K562 (cell line): Measurements from ENCODE around the gene ST6GALNAC6. TPM values are rescaled to one million over a fixed set of nuclear protein-coding genes. Genes with fewer than 3 reads are reported as not detected.

ENCODE experiments used
- E2F6 ChIP-seq, 2 experiments: IDR thresholded peaks; 2 replicates each; pipeline ENCODE4 v1.6.1; 2011; ENCODE audit warnings: borderline replicate concordance in 1 of 2, control low read depth in 1 of 2, low read depth in 1 of 2, low read length in 1 of 2, mild to moderate bottlenecking in 1 of 2, mixed read lengths in 1 of 2, moderate library complexity in 1 of 2; ENCODE audit not compliant: insufficient read depth in 1 of 2, insufficient read length in 1 of 2, poor library complexity in 1 of 2, severe bottlenecking in 1 of 2; ENCODE audit errors: extremely low read depth in 1 of 2
- GATAD2B ChIP-seq: fragments of 450-650 bp; IDR thresholded peaks from 2 replicates; pipeline ENCODE4 v1.6.1; 2017; ENCODE audit warnings: mild to moderate bottlenecking, borderline replicate concordance
- UBTF ChIP-seq, 2 experiments: IDR thresholded peaks; 2 replicates each; pipeline ENCODE4 v1.6.1; 2012; ENCODE audit warnings: improper control_type of control experiment in 2 of 2, low read depth in 2 of 2, low read length in 2 of 2, borderline replicate concordance in 1 of 2
- polyA plus RNA-seq, 8 experiments: library from polyadenylated mRNA; depleted of rRNA in 4 of 8; stranded (reverse) in 5 of 8; unstranded in 3 of 8; fragments of >200 nt; fragmentation: Nextera tagmentation in 2 of 8; fragmentation: Illumina TruSeq in 1 of 8; extraction: Ambion mirVana in 2 of 8; extraction: Trizol in 1 of 8; gene quantifications; 2 replicates each; pipeline versions ENCODE4 v1.2.1 to v1.2.3, GENCODE V29; 2011 to 2014; ENCODE audit warnings: inconsistent platforms in 1 of 8, missing spikeins in 1 of 8
- total RNA-seq, 7 experiments: library from RNA; depleted of rRNA in 6 of 7; stranded (reverse); fragments of >200 nt in 6 of 7; fragmentation: Illumina TruSeq in 2 of 7; extraction: Trizol in 2 of 7; gene quantifications; 2 replicates each; pipeline versions ENCODE4 v1.2.1 to v1.2.3, GENCODE V29; 2011 to 2021; ENCODE audit warnings: low replicate concordance in 1 of 7
- TF ChIP-seq, protein P1 (sequence below): sonication (generic); formaldehyde crosslinking; IDR thresholded peaks from 2 replicates; pipeline ENCODE4 v1.8.1; 2023; ENCODE audit warnings: mild to moderate bottlenecking, missing genetic modification reagents

Gene ST6GALNAC6
- total and polyA plus RNA-seq, 9 of the 15 experiments (the other 6 are each of a cell fraction or from before 2014, with no cell fraction given): 0.13 to 23.0 (median 14.5) TPM

DNA sequence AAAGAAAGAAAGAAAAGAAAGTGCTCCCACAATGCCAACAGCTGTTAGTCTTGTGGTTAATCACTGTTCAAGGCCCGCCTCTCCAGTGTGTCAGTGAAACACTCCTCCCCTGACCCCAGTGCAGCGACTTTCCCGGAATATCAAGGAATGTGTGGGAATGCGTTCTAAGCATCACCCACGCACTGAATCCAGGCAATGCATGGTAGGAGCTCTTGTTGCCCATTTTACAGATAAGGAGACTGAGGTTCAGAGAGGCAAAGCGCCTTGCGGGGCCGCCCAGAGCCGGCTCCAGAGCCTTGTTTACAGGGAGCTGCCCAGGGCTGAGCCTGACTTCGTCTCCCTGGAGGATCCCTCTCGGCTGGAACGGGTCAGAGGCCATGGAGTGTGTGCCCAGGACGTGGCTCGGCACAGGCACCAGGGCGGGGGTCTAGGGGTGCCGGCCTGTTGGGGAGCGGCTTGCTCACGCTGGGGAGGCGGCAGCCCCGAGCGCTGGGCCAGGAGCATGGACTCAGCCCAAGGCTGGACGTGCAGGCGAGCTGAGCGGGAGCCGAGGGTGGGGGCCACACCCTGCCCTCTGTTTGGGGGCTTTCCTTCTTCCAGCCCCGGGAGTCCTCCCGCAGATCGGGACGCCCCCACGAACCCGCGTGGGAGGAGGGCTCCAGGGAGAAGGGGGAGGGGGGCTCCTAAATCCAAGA lies 823 bp downstream of the ST6GALNAC6 start (continued):
- TF ChIP-seq E2F6 (IDR thresholded peaks at IDR 0.05; ENCODE audit: borderline replicate concordance in 1 of 2, extremely low read depth in 1 of 2, insufficient read depth in 1 of 2, insufficient read length in 1 of 2, low read depth in 1 of 2, low read length in 1 of 2, poor library complexity in 1 of 2, severe bottlenecking in 1 of 2) (peak in 1 of 2 experiments; percentile 16), UBTF (IDR thresholded peaks at IDR 0.05; ENCODE audit: borderline replicate concordance in 1 of 2, low read depth in 2 of 2, low read length in 2 of 2) (peak in 1 of 2 experiments; percentile 60; a peak in 1 of 4 replicates), GATAD2B (0 out of 2 replicates have a peak, but pooled peaks have one; percentile 31)
- TF ChIP-seq, protein P1, sequence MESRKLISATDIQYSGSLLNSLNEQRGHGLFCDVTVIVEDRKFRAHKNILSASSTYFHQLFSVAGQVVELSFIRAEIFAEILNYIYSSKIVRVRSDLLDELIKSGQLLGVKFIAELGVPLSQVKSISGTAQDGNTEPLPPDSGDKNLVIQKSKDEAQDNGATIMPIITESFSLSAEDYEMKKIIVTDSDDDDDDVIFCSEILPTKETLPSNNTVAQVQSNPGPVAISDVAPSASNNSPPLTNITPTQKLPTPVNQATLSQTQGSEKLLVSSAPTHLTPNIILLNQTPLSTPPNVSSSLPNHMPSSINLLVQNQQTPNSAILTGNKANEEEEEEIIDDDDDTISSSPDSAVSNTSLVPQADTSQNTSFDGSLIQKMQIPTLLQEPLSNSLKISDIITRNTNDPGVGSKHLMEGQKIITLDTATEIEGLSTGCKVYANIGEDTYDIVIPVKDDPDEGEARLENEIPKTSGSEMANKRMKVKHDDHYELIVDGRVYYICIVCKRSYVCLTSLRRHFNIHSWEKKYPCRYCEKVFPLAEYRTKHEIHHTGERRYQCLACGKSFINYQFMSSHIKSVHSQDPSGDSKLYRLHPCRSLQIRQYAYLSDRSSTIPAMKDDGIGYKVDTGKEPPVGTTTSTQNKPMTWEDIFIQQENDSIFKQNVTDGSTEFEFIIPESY: peak; percentile 82
